HG02588 (cell line): Measurements from ENCODE around the gene TMEM91.
A peak's percentile ranks its signal among the peaks of the same experiment; 100 is the strongest.
"Not testable (repeated sequence)": the region's sequence is repeated elsewhere in the genome, so short reads cannot be mapped to it uniquely, and the experiment has no call there.

Experiments used
- ATAC-seq: cut with Tn5 transposase; IDR thresholded peaks from one replicate; pipeline ENCODE4 v1.9.1; 2021; ENCODE audit warnings: mild to moderate bottlenecking, moderate library complexity; ENCODE audit not compliant: unreplicated experiment

TMEM91 gene

GRCh38 chr19:41373993-41374392 is 2.3 kb upstream of the TMEM91 start:
- no peak for ATAC-seq

- ATAC-seq = no peak
Measured at GRCh38 chr19:41376998-41377365, 649 bp downstream of the TMEM91 start.

- ATAC-seq = peak; percentile 51
Measured at GRCh38 chr19:41377977-41378709, 1.8 kb downstream of the TMEM91 start.

- not testable (repeated sequence) for ATAC-seq
Measured at GRCh38 chr19:41381536-41381935, 5.2 kb downstream of the TMEM91 start.

GRCh38 chr19:41384351-41384750 is 8.0 kb downstream of the TMEM91 start:
- ATAC-seq = no peak

GRCh38 chr19:41386442-41386841 is 10.1 kb downstream of the TMEM91 start:
- ATAC-seq = no peak

- no peak for ATAC-seq
Measured at GRCh38 chr19:41391618-41392017, 15.3 kb downstream of the TMEM91 start.

- ATAC-seq = no peak
Measured at GRCh38 chr19:41392775-41393174, 16.4 kb downstream of the TMEM91 start.

- no peak for ATAC-seq
Measured at GRCh38 chr19:41395355-41395754, 19.0 kb downstream of the TMEM91 start.

GRCh38 chr19:41397086-41398049 is 21.0 kb downstream of the TMEM91 start, which contains the start of the genes BCKDHA and EXOSC5:
BCKDHA (plus strand) TSS chr19:41397818; CDS start chr19:41397828, 10 bp downstream.
EXOSC5 (minus strand) TSS chr19:41397359; CDS start chr19:41397328, 31 bp downstream.
- ATAC-seq = peak; percentile 91

- ATAC-seq = no peak
Measured at GRCh38 chr19:41398050-41398418, 21.7 kb downstream of the TMEM91 start.

GRCh38 chr19:41398598-41398997 is 22.3 kb downstream of the TMEM91 start:
- ATAC-seq = no peak

- ATAC-seq = no peak
Measured at GRCh38 chr19:41399091-41399490, 22.8 kb downstream of the TMEM91 start.

GRCh38 chr19:41399525-41399924 is 23.2 kb downstream of the TMEM91 start:
- no peak for ATAC-seq

GRCh38 chr19:41401483-41401882 is 25.1 kb downstream of the TMEM91 start:
- ATAC-seq = no peak

GRCh38 chr19:41402010-41402409 is 25.7 kb downstream of the TMEM91 start:
- ATAC-seq = no peak

GRCh38 chr19:41403181-41403970 is 27.0 kb downstream of the TMEM91 start:
- ATAC-seq = no peak

- no peak for ATAC-seq
Measured at GRCh38 chr19:41405776-41406175, 29.4 kb downstream of the TMEM91 start.

GRCh38 chr19:41407271-41407670 is 30.9 kb downstream of the TMEM91 start:
- ATAC-seq = no peak

GRCh38 chr19:41408256-41408655 is 31.9 kb downstream of the TMEM91 start:
- no peak for ATAC-seq

- not testable (repeated sequence) for ATAC-seq
Measured at GRCh38 chr19:41408846-41409245, 32.5 kb downstream of the TMEM91 start.
